Activated T-cell treated with anti-CD3 and anti-CD28 coated beads, Interleukin-2, amount 50 U/mL, for 72 hours (primary cell): Measurements from ENCODE around the gene ZFYVE21. TPM values are rescaled to one million over a fixed set of nuclear protein-coding genes. Genes with fewer than 3 reads are reported as not detected.

Experiments
- ATAC-seq, 2 donors: fragments of 150-1000 bp; cut with Tn5 transposase; replicated peaks in 1 of 2; 2 replicates each; pipeline ENCODE4 v1.10.0; 2021; ENCODE audit warnings: moderate library complexity in 2 of 2, mild to moderate bottlenecking in 1 of 2
- DNase-seq, 2 donors: peaks; one replicate each; pipeline ENCODE4 v3.0.0; 2021 to 2022; ENCODE audit warnings: mixed read lengths in 1 of 2
- H3K27ac Mint-ChIP-seq: one replicate; pipeline ENCODE4 v1.8.0; 2022; ENCODE audit warnings: mild to moderate bottlenecking, moderate library complexity, mixed read lengths
- H3K27me3 Mint-ChIP-seq: one replicate; pipeline ENCODE4 v1.8.0; 2022; ENCODE audit warnings: low read depth, mixed read lengths
- H3K36me3 Mint-ChIP-seq, 2 donors: one replicate each; pipeline ENCODE4 v1.8.0; 2022; ENCODE audit warnings: mixed read lengths in 2 of 2, mild to moderate bottlenecking in 1 of 2; ENCODE audit not compliant: insufficient read depth in 2 of 2
- H3K4me1 Mint-ChIP-seq: one replicate; pipeline ENCODE4 v1.8.0; 2022; ENCODE audit warnings: low read depth, mixed read lengths
- H3K4me3 Mint-ChIP-seq, 2 donors: one replicate each; pipeline ENCODE4 v1.8.0; 2022; ENCODE audit warnings: mild to moderate bottlenecking in 2 of 2, mixed read lengths in 2 of 2, moderate library complexity in 2 of 2
- H3K9me3 Mint-ChIP-seq, 2 donors: one replicate each; pipeline ENCODE4 v1.8.0; 2022; ENCODE audit warnings: mixed read lengths in 2 of 2
- total RNA-seq, 2 donors: library from RNA; stranded (reverse); gene quantifications; one replicate each; pipeline ENCODE4 v1.2.3, GENCODE V29; 2022

Gene ZFYVE21
- total RNA-seq, 2 donors from 2014 or later: 11.6 to 15.7 TPM

DNA sequence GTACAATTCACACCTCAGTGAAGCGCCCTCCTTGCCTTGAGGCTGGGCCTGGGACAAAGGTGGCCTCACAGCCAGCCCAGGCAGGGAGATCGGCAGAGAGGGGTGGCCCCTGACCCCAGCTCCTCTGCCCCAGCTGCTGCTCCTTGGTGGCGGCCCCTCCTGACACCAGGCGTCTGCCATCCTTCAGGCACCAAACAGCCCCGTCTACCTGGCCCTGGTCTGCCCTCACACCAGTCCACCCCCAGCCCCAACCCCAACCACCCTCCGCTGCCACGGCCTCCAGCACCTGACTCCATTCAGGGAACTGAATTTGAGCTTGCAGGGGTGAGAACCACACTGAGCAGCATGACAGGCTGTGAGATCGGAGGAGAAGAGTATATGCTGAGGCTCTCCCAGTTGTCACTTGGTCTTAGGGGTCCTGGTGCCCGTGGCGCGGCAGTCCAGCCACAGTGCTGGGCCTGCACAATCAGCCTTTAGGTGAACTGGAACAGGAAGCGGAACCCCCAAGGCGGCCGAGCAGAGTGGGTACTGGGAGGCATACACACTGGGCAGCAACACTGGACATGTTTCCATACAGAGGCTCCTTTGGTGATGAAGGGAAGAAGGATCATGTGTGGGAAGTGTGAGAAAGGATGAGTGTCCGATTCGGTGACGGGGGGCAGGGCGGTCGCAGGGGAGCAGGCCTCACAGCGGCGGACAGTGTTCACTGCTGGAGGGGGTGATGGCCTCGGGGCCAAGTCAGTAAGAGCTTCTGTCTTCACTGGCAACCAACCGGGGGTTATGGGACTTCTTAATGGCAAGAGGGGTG lies 18.7 kb downstream of the ZFYVE21 start:
- Mint-ChIP-seq H3K9me3 (no peaks in the 10 kb centered on the region), H3K4me1 (no peaks in the 10 kb centered on the region), H3K4me3 (no peak overlapping the region), H3K27me3 (no peaks in the 10 kb centered on the region), H3K27ac (no peak overlapping the region), H3K36me3 (peaks cover 0 to 2% of the 10 kb centered on the region in 2 donors)
- ATAC-seq (no peak), DNase-seq (no peak)

- H3K27ac Mint-ChIP-seq: no peak overlapping the region
- no peaks in the 10 kb centered on the region for H3K9me3 Mint-ChIP-seq
These were observed 19.4 kb downstream of the ZFYVE21 start for GRCh38 chr14:103735022-103735421.

GRCh38 chr14:103735439-103735814 lies 19.8 kb downstream of the ZFYVE21 start:
- no peaks in the 10 kb centered on the region for H3K4me1 Mint-ChIP-seq
- no peak overlapping the region for H3K4me3 Mint-ChIP-seq
- H3K9me3 Mint-ChIP-seq: no peaks in the 10 kb centered on the region
- no peaks in the 10 kb centered on the region for H3K27me3 Mint-ChIP-seq
- no peak for ATAC-seq
- DNase-seq: no peak
- H3K27ac Mint-ChIP-seq: no peak overlapping the region
- H3K36me3 Mint-ChIP-seq: no peaks in the 10 kb centered on the region

More at GRCh38 chr14:103735022-103735421, 19.4 kb downstream of the ZFYVE21 start:
- H3K36me3 Mint-ChIP-seq: no peaks in the 10 kb centered on the region
- H3K4me1 Mint-ChIP-seq: no peaks in the 10 kb centered on the region
- H3K27me3 Mint-ChIP-seq: no peaks in the 10 kb centered on the region
- DNase-seq (no peak), ATAC-seq (no peak)
- no peak overlapping the region for H3K4me3 Mint-ChIP-seq

DNA sequence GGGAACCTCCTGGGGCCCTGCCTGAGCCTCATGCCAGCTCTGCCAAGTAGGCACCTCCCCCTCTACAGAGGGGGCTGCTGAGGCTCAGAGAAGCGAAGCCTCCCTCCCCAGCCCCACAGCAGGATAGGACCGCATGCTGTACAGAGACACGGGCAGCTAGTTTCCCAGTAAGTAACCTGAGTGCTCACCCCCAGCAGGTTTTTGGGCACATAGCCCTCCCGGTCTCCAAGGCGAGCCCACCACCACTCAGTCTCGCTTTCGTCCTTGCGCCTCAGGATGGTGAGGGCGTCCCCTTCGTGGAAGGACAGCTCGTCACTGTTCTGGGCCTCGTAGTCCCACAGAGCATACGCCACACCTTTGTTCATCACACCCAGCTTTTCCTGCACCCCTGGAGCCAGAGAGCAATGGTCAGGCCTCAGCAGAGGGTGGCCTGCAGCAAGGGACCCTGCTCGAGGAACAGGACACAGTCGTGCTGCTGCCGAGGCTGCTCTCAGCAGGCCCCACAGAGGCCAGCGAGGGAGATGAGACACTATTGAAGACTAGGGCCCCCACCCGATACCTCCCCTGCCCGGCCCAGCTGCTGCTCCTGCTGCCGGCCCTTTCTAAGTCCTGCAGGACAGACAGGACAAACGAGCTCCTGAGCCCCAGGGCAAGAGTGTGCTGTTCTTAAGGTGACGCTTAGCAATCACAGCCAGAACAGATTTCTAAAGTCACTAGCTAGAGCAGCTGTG lies 20.4 kb downstream of the ZFYVE21 start:
- no peaks in the 10 kb centered on the region for H3K36me3 Mint-ChIP-seq
- ATAC-seq (no peak), DNase-seq (no peak)
- H3K4me3 Mint-ChIP-seq: no peak overlapping the region
- no peaks in the 10 kb centered on the region for H3K27me3 Mint-ChIP-seq
- no peaks in the 10 kb centered on the region for H3K4me1 Mint-ChIP-seq
- H3K27ac Mint-ChIP-seq: no peak overlapping the region
- H3K9me3 Mint-ChIP-seq: no peaks in the 10 kb centered on the region

- no peak for ATAC-seq
These were observed 21.2 kb downstream of the ZFYVE21 start for GRCh38 chr14:103736546-103737431.

GRCh38 chr14:103737432-103738045 lies 21.9 kb downstream of the ZFYVE21 start:
- H3K9me3 Mint-ChIP-seq: no peaks in the 10 kb centered on the region
- H3K4me3 Mint-ChIP-seq: no peak overlapping the region
- H3K4me1 Mint-ChIP-seq: no peaks in the 10 kb centered on the region
- no peaks in the 10 kb centered on the region for H3K36me3 Mint-ChIP-seq
- no peak overlapping the region for H3K27ac Mint-ChIP-seq
- no peak for ATAC-seq
- no peaks in the 10 kb centered on the region for H3K27me3 Mint-ChIP-seq
- DNase-seq: no peak

More at GRCh38 chr14:103736546-103737431, 21.2 kb downstream of the ZFYVE21 start:
- Mint-ChIP-seq H3K36me3 (no peaks in the 10 kb centered on the region), H3K9me3 (no peaks in the 10 kb centered on the region), H3K27me3 (no peaks in the 10 kb centered on the region), H3K4me3 (no peak overlapping the region), H3K4me1 (no peaks in the 10 kb centered on the region), H3K27ac (no peak overlapping the region)
- no peak for DNase-seq

DNA sequence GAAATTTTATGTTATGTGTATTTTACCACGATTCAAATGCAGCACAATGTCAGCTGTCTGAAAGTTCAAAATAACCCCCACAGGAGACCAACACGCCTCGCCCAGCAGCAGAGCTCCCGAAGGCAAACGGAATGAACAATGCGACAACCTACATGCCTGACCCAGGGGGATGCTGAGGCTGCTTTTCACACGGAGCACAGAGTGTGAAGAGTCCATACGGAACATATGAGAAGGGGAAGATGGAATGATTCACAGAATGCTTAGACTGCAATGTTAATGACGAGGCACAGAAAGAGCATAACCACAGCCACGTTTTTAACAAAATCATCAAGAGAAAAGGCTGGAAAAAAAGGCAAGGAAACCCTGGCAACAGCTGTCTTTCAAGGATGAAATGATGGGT lies 22.6 kb downstream of the ZFYVE21 start:
- H3K36me3 Mint-ChIP-seq: no peaks in the 10 kb centered on the region
- H3K27me3 Mint-ChIP-seq: no peaks in the 10 kb centered on the region
- DNase-seq (no peak), ATAC-seq (no peak)
- H3K4me3 Mint-ChIP-seq: no peak overlapping the region
- no peak overlapping the region for H3K27ac Mint-ChIP-seq
- H3K9me3 Mint-ChIP-seq: no peaks in the 10 kb centered on the region
- no peaks in the 10 kb centered on the region for H3K4me1 Mint-ChIP-seq

DNA sequence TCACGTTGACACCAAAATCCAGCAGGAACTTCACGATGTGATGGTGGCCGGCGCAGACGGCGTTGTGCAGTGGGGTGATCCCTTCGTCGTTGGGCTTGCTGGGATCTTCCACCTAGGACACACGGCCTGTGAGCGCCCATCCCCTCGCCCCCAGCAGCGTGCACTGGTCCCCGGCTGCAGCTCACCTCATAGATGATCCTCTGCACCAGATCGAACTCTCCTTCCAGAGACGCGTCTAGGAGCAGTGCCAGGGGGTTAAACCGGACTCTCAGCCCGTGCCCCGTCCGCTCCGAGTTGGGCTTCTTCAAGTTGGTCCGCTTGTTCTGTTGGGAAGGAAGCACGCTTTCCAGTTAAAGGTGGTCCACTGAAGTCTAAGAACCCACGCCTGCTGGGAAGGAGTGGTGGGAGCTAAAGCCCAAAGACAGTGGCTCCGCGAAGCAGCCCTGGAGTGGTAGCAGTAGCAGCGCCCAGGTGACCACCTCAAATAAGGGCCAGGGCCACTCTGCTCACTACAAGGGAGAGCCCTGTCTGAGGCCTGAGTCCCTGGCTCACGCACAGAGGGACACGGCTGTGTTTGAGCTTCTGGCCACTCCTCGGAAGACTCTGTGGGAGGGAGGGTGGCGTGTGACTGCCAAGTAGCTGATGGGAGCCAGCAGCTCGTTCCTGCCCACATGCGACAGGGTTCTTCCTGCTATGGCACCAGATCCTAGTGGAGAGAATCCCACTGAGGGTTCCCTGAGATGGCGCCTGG lies 23.3 kb downstream of the ZFYVE21 start:
- no peaks in the 10 kb centered on the region for H3K36me3 Mint-ChIP-seq
- H3K4me1 Mint-ChIP-seq: no peaks in the 10 kb centered on the region
- no peak for ATAC-seq
- H3K9me3 Mint-ChIP-seq: no peaks in the 10 kb centered on the region
- H3K27me3 Mint-ChIP-seq: no peaks in the 10 kb centered on the region
- DNase-seq: no peak
- H3K4me3 Mint-ChIP-seq: no peak overlapping the region
- no peak overlapping the region for H3K27ac Mint-ChIP-seq

- ATAC-seq (no peak), DNase-seq (no peak)
- H3K9me3 Mint-ChIP-seq: no peaks in the 10 kb centered on the region
- no peaks in the 10 kb centered on the region for H3K27me3 Mint-ChIP-seq
- no peak overlapping the region for H3K4me3 Mint-ChIP-seq
- no peaks in the 10 kb centered on the region for H3K36me3 Mint-ChIP-seq
- no peak overlapping the region for H3K27ac Mint-ChIP-seq
- no peaks in the 10 kb centered on the region for H3K4me1 Mint-ChIP-seq
These were observed 23.8 kb downstream of the ZFYVE21 start for GRCh38 chr14:103739466-103739792.

DNA sequence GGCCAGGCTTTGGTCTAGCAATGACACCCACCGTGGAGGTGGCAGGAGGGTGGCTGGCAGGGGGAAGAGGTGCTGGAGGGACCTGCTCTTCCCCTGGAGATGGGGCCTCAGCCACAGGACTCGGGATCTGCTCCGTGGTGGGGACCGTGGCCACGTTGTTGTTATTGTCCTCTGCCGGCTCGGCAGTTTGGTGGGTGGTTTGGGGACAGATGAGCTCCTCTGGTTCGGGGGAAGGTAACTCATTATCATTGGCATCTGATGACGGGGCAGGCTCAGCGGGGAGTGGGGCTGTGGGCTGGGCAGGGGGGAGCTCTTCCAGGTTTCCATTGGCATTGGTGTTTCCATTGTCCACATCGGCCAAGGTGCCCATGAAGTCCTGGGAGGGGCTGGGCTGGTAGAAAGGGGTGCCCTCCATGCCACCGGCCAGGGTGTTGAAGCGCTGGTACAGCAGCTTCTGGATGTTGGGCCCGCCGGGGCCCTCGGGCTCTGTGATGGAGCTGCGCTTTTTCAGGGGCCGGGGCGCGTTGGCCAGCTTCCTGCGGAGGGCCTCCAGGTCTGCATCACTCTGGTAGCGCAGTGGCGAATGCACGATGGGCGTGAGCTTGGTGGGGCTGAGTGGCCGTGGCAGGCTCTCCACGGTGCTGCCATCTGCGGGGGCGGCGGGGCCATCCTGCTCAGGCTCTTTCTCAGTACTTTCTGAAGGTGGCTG lies 24.3 kb downstream of the ZFYVE21 start:
- H3K9me3 Mint-ChIP-seq: no peaks in the 10 kb centered on the region

DNA sequence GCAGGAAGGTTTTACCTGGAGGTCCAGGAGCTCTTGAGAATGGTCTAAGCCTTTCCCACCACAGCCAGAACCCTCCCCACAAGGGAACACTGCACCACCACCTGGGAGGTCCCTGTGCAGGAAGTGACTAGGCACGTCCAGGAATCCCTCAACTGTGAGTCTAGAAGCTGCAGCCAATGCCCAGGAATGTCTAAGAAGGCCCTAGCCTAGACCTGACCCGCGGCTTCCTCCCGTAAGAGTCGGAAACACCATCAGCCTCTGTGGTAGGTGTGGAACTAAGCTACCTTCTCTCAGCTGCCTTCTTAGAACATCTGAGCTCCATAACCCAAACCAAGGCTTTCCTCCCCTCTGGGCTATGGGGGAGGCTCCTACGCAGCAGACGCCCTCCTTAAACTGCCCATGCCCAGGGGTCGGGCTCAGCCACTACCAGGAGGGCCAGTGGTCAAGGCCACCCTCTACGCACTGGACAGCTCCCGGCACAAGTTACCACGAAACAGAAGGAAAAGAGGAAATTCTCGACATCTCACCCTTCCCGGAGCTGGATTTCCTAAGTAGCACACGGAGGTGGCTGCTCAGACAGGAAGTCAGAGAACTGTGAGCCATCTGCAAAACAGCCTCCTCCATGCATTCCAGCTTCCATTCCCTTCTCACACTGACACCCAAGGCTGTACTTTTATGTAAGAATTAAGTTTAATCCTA lies 25.5 kb downstream of the ZFYVE21 start:
- H3K27ac Mint-ChIP-seq: no peak overlapping the region
- no peak for ATAC-seq
- H3K4me3 Mint-ChIP-seq: no peak overlapping the region
- no peaks in the 10 kb centered on the region for H3K4me1 Mint-ChIP-seq
- no peaks in the 10 kb centered on the region for H3K9me3 Mint-ChIP-seq
- no peak for DNase-seq
- no peaks in the 10 kb centered on the region for H3K36me3 Mint-ChIP-seq
- H3K27me3 Mint-ChIP-seq: no peaks in the 10 kb centered on the region

More for the DNA sequence above, 24.3 kb downstream of the ZFYVE21 start:
- no peaks in the 10 kb centered on the region for H3K4me1 Mint-ChIP-seq
- no peak overlapping the region for H3K4me3 Mint-ChIP-seq
- H3K36me3 Mint-ChIP-seq: no peaks in the 10 kb centered on the region
- no peak for DNase-seq
- ATAC-seq: no peak
- no peaks in the 10 kb centered on the region for H3K27me3 Mint-ChIP-seq
- no peak overlapping the region for H3K27ac Mint-ChIP-seq
